H9 (cell line): ENCODE measurements around the gene RANGAP1. TPM values are rescaled to one million over a fixed set of nuclear protein-coding genes. Genes with fewer than 3 reads are reported as not detected.

Source experiments
- DNase-seq: peaks from one replicate; pipeline ENCODE4 v3.0.0-alpha.2; 2017
- H2AFZ ChIP-seq: one replicate; pipeline ENCODE4 v1.6.1; 2013; ENCODE audit warnings: mild to moderate bottlenecking, low read length, control low read depth, moderate library complexity
- H2AK5ac ChIP-seq: 2 replicates; pipeline ENCODE4 v1.6.1; 2013; ENCODE audit warnings: low read length, control low read depth, mixed read lengths; ENCODE audit not compliant: insufficient read length
- H2BK120ac ChIP-seq: one replicate; pipeline ENCODE4 v1.6.1; 2013; ENCODE audit warnings: low read depth, mild to moderate bottlenecking, low read length, control low read depth, inconsistent platforms; ENCODE audit not compliant: poor library complexity, severe bottlenecking
- H2BK12ac ChIP-seq: 2 replicates; pipeline ENCODE4 v1.6.1; 2013; ENCODE audit warnings: low read length, control low read depth, mixed read lengths, low read depth; ENCODE audit not compliant: insufficient read length
- H2BK15ac ChIP-seq: 2 replicates; pipeline ENCODE4 v1.6.1; 2013; ENCODE audit warnings: low read depth, low read length, control low read depth
- H2BK20ac ChIP-seq: one replicate; pipeline ENCODE4 v1.6.1; 2013; ENCODE audit warnings: low read depth, mild to moderate bottlenecking, low read length, control low read depth, inconsistent platforms; ENCODE audit not compliant: poor library complexity, severe bottlenecking
- H2BK5ac ChIP-seq: 2 replicates; pipeline ENCODE4 v1.6.1; 2013; ENCODE audit warnings: low read length, control low read depth, mixed read lengths; ENCODE audit not compliant: insufficient read length
- H3K14ac ChIP-seq: 2 replicates; pipeline ENCODE4 v1.6.1; 2013; ENCODE audit warnings: low read length, control low read depth; ENCODE audit not compliant: insufficient read depth
- H3K18ac ChIP-seq: 2 replicates; pipeline ENCODE4 v1.6.1; 2013; ENCODE audit warnings: low read depth, mild to moderate bottlenecking, mixed read lengths, low read length, control low read depth; ENCODE audit not compliant: insufficient read length
- H3K23ac ChIP-seq: 2 replicates; pipeline ENCODE4 v1.6.1; 2013; ENCODE audit warnings: low read length, control low read depth, mixed read lengths, low read depth; ENCODE audit not compliant: insufficient read length
- H3K23me2 ChIP-seq: 2 replicates; pipeline ENCODE4 v1.6.1; 2013; ENCODE audit warnings: low read depth, mild to moderate bottlenecking, mixed read lengths, low read length, control low read depth; ENCODE audit not compliant: insufficient read length, poor library complexity, severe bottlenecking
- H3K27ac ChIP-seq: 2 replicates; pipeline ENCODE4 v1.5.1; 2013; ENCODE audit warnings: low read length, control low read depth, mixed read lengths, low read depth; ENCODE audit not compliant: insufficient read length
- H3K27me3 ChIP-seq: 2 replicates; pipeline ENCODE4 v1.6.1; 2013; ENCODE audit warnings: low read length, control low read depth, inconsistent platforms; ENCODE audit not compliant: insufficient read depth
- H3K4ac ChIP-seq: 2 replicates; pipeline ENCODE4 v1.6.1; 2013; ENCODE audit warnings: low read depth, mild to moderate bottlenecking, control low read depth, inconsistent platforms, low read length, moderate library complexity
- H3K4me1 ChIP-seq: 2 replicates; pipeline ENCODE4 v1.6.1; 2013; ENCODE audit warnings: low read length, control low read depth, inconsistent platforms; ENCODE audit not compliant: insufficient read depth
- H3K4me2 ChIP-seq: 2 replicates; pipeline ENCODE4 v1.6.1; 2013; ENCODE audit warnings: low read length, control low read depth, mixed read lengths; ENCODE audit not compliant: insufficient read length, insufficient read depth
- H3K56ac ChIP-seq: 2 replicates; pipeline ENCODE4 v1.6.1; 2013; ENCODE audit warnings: low read depth, mild to moderate bottlenecking, mixed read lengths, low read length, control low read depth; ENCODE audit not compliant: insufficient read length
- H3K79me1 ChIP-seq: 2 replicates; pipeline ENCODE4 v1.6.1; 2013; ENCODE audit warnings: low read depth, mild to moderate bottlenecking, moderate library complexity, low read length, control low read depth, inconsistent platforms; ENCODE audit not compliant: insufficient read depth, poor library complexity, severe bottlenecking
- H3K79me2 ChIP-seq: 2 replicates; pipeline ENCODE4 v1.6.1; 2013; ENCODE audit warnings: low read length, control low read depth, inconsistent platforms; ENCODE audit not compliant: insufficient read depth
- H3K9ac ChIP-seq: 2 replicates; pipeline ENCODE4 v1.6.1; 2013; ENCODE audit warnings: low read length, control low read depth, mixed read lengths; ENCODE audit not compliant: insufficient read length; ENCODE audit errors: extremely low read depth
- H3K9me3 ChIP-seq: one replicate; pipeline ENCODE4 v1.6.1; 2013; ENCODE audit warnings: low read depth, low read length, inconsistent platforms; ENCODE audit not compliant: control insufficient read depth
- H3T11ph ChIP-seq: one replicate; pipeline ENCODE4 v1.6.1; 2013; ENCODE audit warnings: mild to moderate bottlenecking, low read length, control low read depth, inconsistent platforms
- H4K20me1 ChIP-seq: one replicate; pipeline ENCODE4 v1.6.1; 2013; ENCODE audit not compliant: control insufficient read depth, insufficient read length, insufficient read depth
- H4K5ac ChIP-seq: 2 replicates; pipeline ENCODE4 v1.6.1; 2013; ENCODE audit warnings: low read depth, mild to moderate bottlenecking, mixed read lengths, low read length, control low read depth; ENCODE audit not compliant: insufficient read length
- H4K8ac ChIP-seq: replicated peaks from 2 replicates; pipeline ENCODE4 v1.6.1; 2013; ENCODE audit warnings: low read length, control low read depth, mixed read lengths, low read depth; ENCODE audit not compliant: insufficient read length
- H4K91ac ChIP-seq: 2 replicates; pipeline ENCODE4 v1.6.1; 2013; ENCODE audit warnings: low read depth, mild to moderate bottlenecking, moderate library complexity, mixed read lengths, low read length, control low read depth; ENCODE audit not compliant: insufficient read length
- H3K27ac Mint-ChIP-seq, 3 experiments: 2 replicates in 2 of 3; 3 replicates in 1 of 3; pipeline ENCODE4 v1.8.0; 2020 to 2021; ENCODE audit warnings: mixed read lengths in 3 of 3, mild to moderate bottlenecking in 1 of 3, moderate library complexity in 1 of 3
- H3K27me3 Mint-ChIP-seq: 2 replicates; pipeline ENCODE4 v1.8.0; 2021; ENCODE audit warnings: low read depth, mild to moderate bottlenecking, moderate library complexity, mixed read lengths
- H3K36me3 Mint-ChIP-seq, 3 experiments: 2 replicates in 2 of 3; 3 replicates in 1 of 3; pipeline ENCODE4 v1.8.0; 2020 to 2021; ENCODE audit warnings: low read depth in 3 of 3, mixed read lengths in 3 of 3; ENCODE audit not compliant: insufficient read depth in 1 of 3
- H3K4me1 Mint-ChIP-seq, 2 experiments: 2 replicates each; pipeline ENCODE4 v1.8.0; 2020; ENCODE audit warnings: mixed read lengths in 2 of 2
- H3K4me3 Mint-ChIP-seq, 2 experiments: 2 replicates in 1 of 2; 3 replicates in 1 of 2; pipeline ENCODE4 v1.8.0; 2020 to 2021; ENCODE audit warnings: mild to moderate bottlenecking in 2 of 2, mixed read lengths in 2 of 2, moderate library complexity in 1 of 2
- H3K9me3 Mint-ChIP-seq, 2 experiments: 2 replicates in 1 of 2; 3 replicates in 1 of 2; pipeline ENCODE4 v1.8.0; 2020; ENCODE audit warnings: mild to moderate bottlenecking in 2 of 2, mixed read lengths in 2 of 2, moderate library complexity in 1 of 2
- CTCF ChIP-seq: fragments of 200-600 bp; sonication (generic); conservative IDR thresholded peaks from 3 replicates; pipeline ENCODE4 v1.8.0; 2021; ENCODE audit warnings: antibody characterized with exemption, mild to moderate bottlenecking
- whole genome bisulfite sequencing: extraction: QIAGEN DNeasy Blood & Tissue Kit; methylation state at CpG from one replicate; pipeline ENCODE4 v1.1.7; 2013; ENCODE audit warnings: missing lambda C conversion rate, low lambda C conversion rate, mixed read lengths; ENCODE audit not compliant: insufficient read length; ENCODE audit errors: extremely low coverage; 5-methylcytosine and 5-hydroxymethylcytosine counted together
- total RNA-seq: library from RNA; stranded (reverse); gene quantifications from 2 replicates; pipeline ENCODE4 v1.2.1, GENCODE V29; 2021

The RANGAP1 gene
- total RNA-seq, 1 experiment from 2014 or later = 130 TPM

DNA sequence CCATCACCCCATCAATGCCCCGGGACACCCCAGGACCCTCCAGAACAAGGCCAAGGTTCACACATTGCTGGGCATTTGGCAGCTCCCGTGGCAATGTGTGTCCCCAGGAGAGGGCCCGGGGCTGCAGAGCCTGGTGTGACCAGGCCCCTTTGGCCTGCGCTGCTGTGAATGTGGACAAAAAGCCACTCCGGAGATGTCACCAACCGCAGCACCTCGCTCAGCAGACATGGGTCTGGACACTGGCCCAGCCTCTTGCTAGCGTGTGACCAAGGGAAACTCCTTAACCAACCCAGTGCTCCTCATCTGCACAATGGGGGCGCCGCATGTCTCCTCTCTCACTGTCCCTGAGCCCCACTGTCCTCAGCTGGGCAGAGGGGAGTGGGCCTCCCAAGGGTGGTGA is 37.2 kb downstream of the RANGAP1 start:
- H3K27ac Mint-ChIP-seq = no peak overlapping the region
- no peaks in the 10 kb centered on the region for H3K4me1 ChIP-seq
- no peak for DNase-seq
- H3K9me3 Mint-ChIP-seq = no peaks in the 10 kb centered on the region
- WGBS = no CpG with 5 or more reads among the region's 10 CpGs
- no peak overlapping the region for H2AK5ac ChIP-seq
- no peak overlapping the region for H3K23ac ChIP-seq
- H3K27me3 Mint-ChIP-seq = no peaks in the 10 kb centered on the region
- H2BK12ac ChIP-seq = no peak overlapping the region
- no peak overlapping the region for H3K27ac ChIP-seq
- no peaks in the 10 kb centered on the region for H3K79me2 ChIP-seq
- H4K20me1 ChIP-seq = no peaks in the 10 kb centered on the region
- no peak overlapping the region for H3K56ac ChIP-seq
- no peak overlapping the region for H3K18ac ChIP-seq
- no peak overlapping the region for H2BK20ac ChIP-seq
- H3K23me2 ChIP-seq = no peaks in the 10 kb centered on the region
- H4K5ac ChIP-seq = no peak overlapping the region
- H2BK15ac ChIP-seq = no peak overlapping the region
- no peak overlapping the region for H2BK5ac ChIP-seq
- no peaks in the 10 kb centered on the region for H3K27me3 ChIP-seq
- H2BK120ac ChIP-seq = no peak overlapping the region
- H3T11ph ChIP-seq = no peak overlapping the region
- H4K8ac ChIP-seq = no peak overlapping the region
- no peaks in the 10 kb centered on the region for H3K9me3 ChIP-seq
- no peak overlapping the region for H3K9ac ChIP-seq
- no peak overlapping the region for H3K4ac ChIP-seq
- H3K4me2 ChIP-seq = no peak overlapping the region
- H2AFZ ChIP-seq = no peak overlapping the region
- no peak overlapping the region for H3K14ac ChIP-seq
- no peak overlapping the region for H4K91ac ChIP-seq
- H3K36me3 Mint-ChIP-seq = peaks cover 26 to 78% (median 58%) of the 10 kb centered on the region in 3 experiments; a peak in 6 of 7 replicates
- no peaks in the 10 kb centered on the region for H3K79me1 ChIP-seq
- H3K4me1 Mint-ChIP-seq = no peaks in the 10 kb centered on the region
- no peak for TF ChIP-seq CTCF
- H3K4me3 Mint-ChIP-seq = no peak overlapping the region
